Measurements from ENCODE around the gene TIGD1. TPM values are rescaled to one million over a fixed set of nuclear protein-coding genes. Genes with fewer than 3 reads are reported as not detected.
A peak's percentile ranks its signal among the peaks of the same experiment; 100 is the strongest.

TIGD1 gene
- total and polyA plus RNA-seq, 12 donors: 1.4 to 6.9 (median 2.0) TPM

DNA sequence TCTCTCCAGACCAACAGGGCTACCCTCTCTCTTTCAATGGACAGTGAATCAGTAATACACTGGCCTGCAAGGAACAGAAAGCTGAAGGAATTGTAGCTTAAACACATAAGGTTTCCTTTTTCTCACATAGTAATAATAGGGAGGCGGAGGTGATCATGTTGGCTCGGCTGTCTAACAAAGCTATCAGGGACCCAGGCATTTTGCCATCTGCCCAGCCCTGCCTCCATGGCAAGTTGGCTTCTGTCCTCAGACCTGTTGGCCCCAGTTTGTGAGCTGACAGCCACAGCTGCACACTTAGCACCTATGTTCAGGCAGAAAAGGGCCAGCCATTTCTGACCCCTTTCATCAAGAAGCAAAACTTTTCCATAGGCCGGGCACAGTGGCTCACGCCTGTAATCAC, 12.9 kb downstream of the TIGD1 start:
- Histone ChIP-seq H3K4me3 (no peak overlapping the region), H3K36me3 (no peaks in the 10 kb centered on the region), H3K4me1 (peaks cover 0 to 12% (median 0%) of the 10 kb centered on the region in 9 donors), H3K27me3 (peaks cover 0 to 10% (median 0%) of the 10 kb centered on the region in 7 donors), H3K9me3 (peaks cover 0 to 9% (median 4%) of the 10 kb centered on the region in 11 donors), H3K27ac (peak overlapping the region in 2 of 10 donors; percentile 1 to 15)
- intact Hi-C loops (cut with DNase I): no loop called here
- ATAC-seq: peak in 7 of 8 donors; percentile 32 to 81 (median 54)
- WGBS, 2 donors: 56 to 57% methylated on average over 4 of the region's 4 CpGs
- DNase-seq: peak; percentile 49 to 62
- no peak for TF ChIP-seq CTCF (IDR thresholded peaks at IDR 0.05)

- no peak for DNase-seq
- peaks cover 0 to 10% (median 0%) of the 10 kb centered on the region in 7 donors for H3K27me3 ChIP-seq
- peak overlapping the region in 1 of 10 donors; percentile 15 for H3K27ac ChIP-seq
These were observed 13.3 kb downstream of the TIGD1 start for GRCh38 chr2:232537079-232537478.

DNA sequence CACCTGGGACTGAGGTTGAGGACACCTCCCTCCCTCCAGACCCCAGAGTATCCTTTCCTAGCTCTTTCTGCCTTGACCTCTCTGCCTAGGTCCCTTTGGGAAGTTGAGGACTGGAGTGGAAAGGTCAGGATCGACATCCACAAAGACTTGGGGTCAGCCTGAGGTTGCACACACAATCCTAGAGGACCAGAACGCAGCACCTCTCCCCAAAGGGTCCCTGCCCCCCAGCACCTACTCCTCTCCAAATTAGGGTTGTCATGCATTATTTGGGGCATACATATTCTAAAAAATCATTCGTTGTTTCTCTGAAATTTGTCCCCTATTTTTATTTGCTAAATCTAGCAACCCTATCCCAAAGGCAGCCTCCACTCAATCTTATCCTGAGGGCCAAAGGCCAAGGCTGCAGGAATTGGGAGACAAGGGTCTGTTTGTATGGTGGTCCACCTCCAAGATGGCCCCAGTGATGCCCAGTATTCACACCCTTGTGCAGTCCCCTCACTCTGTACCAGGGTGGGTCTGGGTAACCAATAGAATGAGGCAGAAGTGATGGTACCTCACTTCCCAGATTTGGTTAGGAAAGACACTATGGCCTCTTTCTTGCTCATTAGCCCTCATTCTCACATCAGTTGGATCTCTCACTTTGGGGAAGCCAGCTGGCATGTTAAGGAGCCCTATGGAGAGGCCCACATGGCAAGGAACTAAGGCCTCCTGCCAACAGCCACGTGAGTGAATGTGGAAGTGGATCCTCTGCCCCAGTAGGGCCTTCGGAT, 14.4 kb downstream of the TIGD1 start:
- DNase-seq (no peak), ATAC-seq (no peak)
- Histone ChIP-seq H3K4me3 (no peak overlapping the region), H3K36me3 (no peaks in the 10 kb centered on the region), H3K4me1 (peaks cover 0 to 12% (median 0%) of the 10 kb centered on the region in 9 donors), H3K27me3 (peaks cover 0 to 10% (median 0%) of the 10 kb centered on the region in 7 donors), H3K9me3 (peaks cover 0 to 9% (median 4%) of the 10 kb centered on the region in 11 donors), H3K27ac (no peak overlapping the region)
- no peak for TF ChIP-seq CTCF (IDR thresholded peaks at IDR 0.05)
- WGBS, 2 donors: 87 to 89% methylated on average over 5 of the region's 5 CpGs
- intact Hi-C loops (cut with DNase I): no loop called here

More at GRCh38 chr2:232537079-232537478, 13.3 kb downstream of the TIGD1 start:
- Histone ChIP-seq H3K4me3 (no peak overlapping the region), H3K4me1 (peaks cover 0 to 12% (median 0%) of the 10 kb centered on the region in 9 donors), H3K36me3 (no peaks in the 10 kb centered on the region), H3K9me3 (peaks cover 0 to 9% (median 4%) of the 10 kb centered on the region in 11 donors)
- peak in 2 of 9 donors; percentile 3 to 29 for TF ChIP-seq CTCF (IDR thresholded peaks at IDR 0.05)
- ATAC-seq: peak in 1 of 8 donors; percentile 4
- 56 to 68% methylated on average over 5 of the region's 5 CpGs for WGBS, 2 donors
- intact Hi-C loops (cut with DNase I): no loop called here

DNA sequence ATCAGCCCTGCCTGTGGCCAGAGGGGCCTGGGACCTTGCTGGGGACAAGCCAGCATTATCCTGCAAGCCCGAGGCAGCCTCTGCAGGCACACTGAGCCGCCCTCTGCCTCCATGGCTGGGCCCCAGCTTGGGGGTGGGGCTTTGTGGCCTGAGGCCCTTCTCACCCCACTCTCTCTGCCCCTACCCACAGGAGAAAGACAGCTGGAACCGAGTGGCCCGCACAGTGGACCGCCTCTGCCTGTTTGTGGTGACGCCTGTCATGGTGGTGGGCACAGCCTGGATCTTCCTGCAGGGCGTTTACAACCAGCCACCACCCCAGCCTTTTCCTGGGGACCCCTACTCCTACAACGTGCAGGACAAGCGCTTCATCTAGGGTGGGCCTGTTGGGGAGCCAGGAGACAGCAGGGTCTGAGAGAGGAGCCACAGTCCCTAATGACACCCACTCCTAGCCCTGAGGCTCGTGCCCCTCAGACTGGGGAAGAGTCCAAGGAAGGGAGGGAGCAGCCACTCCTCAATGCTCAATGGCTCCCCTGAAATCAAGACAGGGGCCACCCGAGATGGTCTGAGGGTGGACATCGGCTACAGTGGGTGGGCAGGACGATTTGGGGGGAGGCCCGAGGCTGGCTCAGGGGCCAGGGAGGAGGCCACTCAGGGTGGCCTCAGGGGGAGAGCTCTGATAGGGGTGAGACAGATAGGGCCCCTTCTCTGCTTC, 15.3 kb downstream of the TIGD1 start:
- Histone ChIP-seq H3K36me3 (no peaks in the 10 kb centered on the region), H3K4me3 (no peak overlapping the region), H3K27me3 (peaks cover 0 to 9% (median 0%) of the 10 kb centered on the region in 7 donors), H3K27ac (no peak overlapping the region), H3K4me1 (peaks cover 0 to 12% (median 0%) of the 10 kb centered on the region in 9 donors), H3K9me3 (peaks cover 0 to 9% (median 4%) of the 10 kb centered on the region in 11 donors)
- DNase-seq (no peak), ATAC-seq (no peak)
- 81 to 86% methylated on average over 14 of the region's 14 CpGs for WGBS, 2 donors
- TF ChIP-seq CTCF (IDR thresholded peaks at IDR 0.05): no peak
- intact Hi-C loops (cut with DNase I): no loop called here
